Measurements from ENCODE around the gene IL15RA.
"Not testable (repeated sequence)": the region's sequence is repeated elsewhere in the genome, so short reads cannot be mapped to it uniquely, and the experiment has no call there.

Gene IL15RA

GRCh38 chr10:5929442-5929841, 47.9 kb downstream of the IL15RA start:
- no peak for DNase-seq (ENCODE audit: low read depth in 2 of 2)

DNA sequence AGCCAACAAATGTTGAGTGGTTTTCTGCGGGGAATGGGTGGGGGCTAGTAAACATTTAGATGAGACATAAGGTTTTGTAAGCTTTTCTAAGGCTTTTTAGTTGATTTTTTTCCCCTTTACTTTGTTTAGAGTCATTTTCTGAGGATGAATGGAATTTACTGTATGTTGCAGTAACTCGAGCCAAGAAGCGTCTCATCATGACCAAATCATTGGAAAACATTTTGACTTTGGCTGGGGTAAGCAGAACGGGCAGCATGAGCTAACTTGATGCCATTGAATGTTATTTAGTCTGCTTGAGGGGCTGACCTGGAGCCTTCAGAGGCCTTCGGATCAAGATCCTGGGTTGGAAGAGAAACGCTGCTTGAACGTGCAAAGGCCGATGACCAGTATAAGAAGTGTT, 50.0 kb downstream of the IL15RA start:
- no peak for DNase-seq (ENCODE audit: low read depth in 2 of 2)

DNA sequence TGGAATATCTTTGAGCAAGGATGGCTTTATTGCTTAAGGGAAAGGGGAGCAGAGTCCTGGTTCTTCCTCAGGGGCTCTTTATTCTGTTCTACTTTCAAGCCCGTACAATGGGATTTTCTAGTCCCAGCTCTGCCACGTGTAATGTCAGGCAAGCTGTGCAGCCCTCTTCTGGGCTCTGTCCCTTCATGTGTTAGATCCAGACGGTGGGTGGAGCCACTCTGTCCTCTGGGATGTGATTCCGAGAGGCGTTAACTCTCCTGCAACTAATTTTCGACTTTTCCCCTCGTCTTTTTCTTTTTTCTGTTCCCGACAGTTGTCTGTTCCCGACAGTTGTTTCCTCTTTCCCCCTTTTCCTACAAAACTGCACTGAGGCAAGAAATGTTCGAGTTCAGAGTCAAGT, 52.5 kb downstream of the IL15RA start:
- no peak for DNase-seq (ENCODE audit: low read depth in 2 of 2)

GRCh38 chr10:5921746-5922145, 55.6 kb downstream of the IL15RA start:
- DNase-seq (ENCODE audit: low read depth in 2 of 2): no peak

- DNase-seq (ENCODE audit: low read depth in 2 of 2): no peak
These were observed 57.8 kb downstream of the IL15RA start for GRCh38 chr10:5919568-5919967.

- no peak for DNase-seq (ENCODE audit: low read depth in 2 of 2)
These were observed 58.6 kb downstream of the IL15RA start for GRCh38 chr10:5918763-5919162.

DNA sequence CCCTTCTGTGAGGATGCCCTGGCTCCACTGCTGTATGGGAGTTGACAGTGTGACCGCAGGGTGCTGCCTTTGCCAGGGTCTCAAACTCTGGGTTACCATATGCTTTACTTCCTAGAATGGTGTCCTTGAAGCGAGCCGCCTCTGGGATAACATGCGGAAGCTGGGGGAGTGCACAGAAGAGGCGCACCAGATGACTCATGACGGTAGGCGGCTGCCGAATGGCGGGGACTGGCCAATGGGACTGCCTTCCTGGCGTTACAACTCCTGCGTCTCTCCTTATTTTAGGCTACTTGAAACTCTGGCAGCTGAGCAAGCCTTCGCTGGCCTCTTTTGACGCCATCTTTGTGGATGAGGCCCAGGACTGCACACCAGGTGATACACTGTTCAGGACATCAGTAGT, 60.0 kb downstream of the IL15RA start:
- no peak for DNase-seq (ENCODE audit: low read depth in 2 of 2)

GRCh38 chr10:5915451-5915850, 61.9 kb downstream of the IL15RA start:
- DNase-seq (ENCODE audit: low read depth in 2 of 2): no peak

GRCh38 chr10:5913736-5914135, 63.6 kb downstream of the IL15RA start:
- no peak for DNase-seq (ENCODE audit: low read depth in 2 of 2)

- DNase-seq (ENCODE audit: low read depth in 2 of 2): no peak
These were observed 65.7 kb downstream of the IL15RA start for GRCh38 chr10:5911670-5912069.

DNA sequence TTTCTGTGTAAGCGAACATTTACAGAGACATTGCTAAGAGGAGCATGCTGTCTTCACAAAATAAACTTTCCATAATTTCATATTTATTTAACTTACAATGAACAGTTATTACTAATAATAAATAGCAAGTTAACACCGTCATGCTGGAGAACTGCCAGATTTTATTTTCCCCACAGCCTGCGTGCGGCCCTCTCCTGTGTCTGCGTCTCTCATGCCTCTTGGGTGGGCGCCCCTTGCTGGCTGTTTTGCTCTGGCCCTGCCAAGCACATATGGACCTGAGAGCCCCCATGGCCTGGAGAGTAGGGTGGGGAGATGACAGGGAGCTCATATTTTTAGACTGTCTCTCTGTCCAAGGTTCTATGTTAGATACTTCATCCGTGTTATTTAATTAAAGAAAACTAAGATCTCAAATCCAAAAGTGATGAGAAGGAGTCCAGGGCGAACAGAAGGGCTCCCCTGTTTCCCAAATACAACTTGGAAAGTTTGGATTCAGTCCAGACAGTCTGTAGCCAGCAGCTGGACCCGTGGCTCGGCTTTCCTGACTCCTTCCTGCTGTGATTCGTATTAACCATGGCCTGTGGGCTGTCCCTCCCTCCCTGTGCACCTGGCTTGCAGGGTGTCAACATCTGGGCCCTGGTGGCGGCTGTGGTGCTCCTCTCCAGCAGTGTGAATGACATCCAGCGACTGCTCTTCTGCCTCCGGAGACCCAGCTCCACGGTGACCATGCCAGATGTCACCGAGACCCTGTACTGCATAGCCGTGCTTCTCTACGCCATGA, 66.8 kb downstream of the IL15RA start:
- no peak for DNase-seq (ENCODE audit: low read depth in 2 of 2)

GRCh38 chr10:5908676-5909075, 68.7 kb downstream of the IL15RA start:
- not testable (repeated sequence) for DNase-seq (ENCODE audit: low read depth in 2 of 2)

GRCh38 chr10:5906651-5907050, 70.7 kb downstream of the IL15RA start:
- DNase-seq (ENCODE audit: low read depth in 2 of 2): no peak

- no peak for DNase-seq (ENCODE audit: low read depth in 2 of 2)
These were observed 71.4 kb downstream of the IL15RA start for GRCh38 chr10:5905854-5906507.

DNA sequence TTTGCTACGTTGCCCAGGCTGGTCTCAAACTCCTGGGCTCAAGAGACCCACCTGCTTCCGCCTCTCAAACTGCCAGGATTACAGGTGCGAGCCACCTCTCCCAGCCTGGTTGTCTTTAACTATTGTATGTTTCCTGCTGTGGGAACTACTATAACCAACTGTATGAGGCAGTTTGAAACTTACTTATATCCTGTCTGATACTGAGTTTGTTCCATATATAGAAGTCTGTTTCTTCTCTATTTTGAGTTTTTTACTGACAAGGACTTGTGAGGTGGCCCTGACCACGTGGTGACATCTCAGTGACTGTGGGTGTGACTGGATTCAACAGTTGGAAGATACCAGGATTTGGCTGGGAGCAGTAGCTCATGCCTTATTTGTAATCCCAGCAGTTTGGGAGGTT, 73.1 kb downstream of the IL15RA start:
- DNase-seq (ENCODE audit: low read depth in 2 of 2): no peak

DNA sequence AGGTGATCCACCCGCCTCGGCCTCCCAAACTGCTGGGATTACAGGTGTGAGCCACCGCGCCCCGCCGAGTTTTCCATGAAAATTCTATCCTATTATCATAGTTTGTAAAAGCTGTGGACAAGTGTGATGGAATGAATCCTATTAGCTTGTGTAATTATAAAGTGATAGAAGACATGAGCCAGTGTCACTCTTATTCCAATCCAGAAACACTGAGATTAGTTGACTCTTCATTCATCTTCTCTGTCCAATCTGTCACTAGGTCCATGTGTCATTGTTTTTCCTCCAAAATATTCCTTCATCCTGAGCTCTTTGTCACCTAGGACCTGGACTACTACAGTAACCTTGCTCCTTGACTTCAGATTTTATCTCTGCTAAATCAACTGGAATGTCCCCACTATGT, 73.8 kb downstream of the IL15RA start:
- DNase-seq (ENCODE audit: low read depth in 2 of 2): no peak

- no peak for DNase-seq (ENCODE audit: low read depth in 2 of 2)
These were observed 74.7 kb downstream of the IL15RA start for GRCh38 chr10:5902511-5903274.
